SK-N-SH (cell line): ENCODE data around the gene CLSTN2.

ENCODE experiments used
- CHD2 ChIP-seq: fragments of 150-350 bp; IDR thresholded peaks from 2 replicates; pipeline ENCODE4 v1.6.1; 2018; ENCODE audit warnings: low read length; ENCODE audit not compliant: partially characterized antibody
- FOSL2 ChIP-seq: IDR thresholded peaks from 2 replicates; pipeline ENCODE4 v1.4.0; 2012; ENCODE audit warnings: low read depth, mild to moderate bottlenecking, moderate library complexity, borderline replicate concordance
- GABPA ChIP-seq: IDR thresholded peaks from 2 replicates; pipeline ENCODE4 v1.4.0; 2012; ENCODE audit warnings: low read depth, mild to moderate bottlenecking
- NFIC ChIP-seq: IDR thresholded peaks from 2 replicates; pipeline ENCODE4 v1.4.0; 2012; ENCODE audit warnings: borderline replicate concordance
- POLR2AphosphoS5 ChIP-seq: IDR thresholded peaks from 2 replicates; pipeline ENCODE4 v1.6.1; 2012; ENCODE audit warnings: low read depth, low read length
- SIN3A ChIP-seq: IDR thresholded peaks from 2 replicates; pipeline ENCODE4 v1.6.1; 2012; ENCODE audit warnings: low read depth, mild to moderate bottlenecking, low read length, moderate library complexity, borderline replicate concordance
- TEAD4 ChIP-seq: IDR thresholded peaks from 2 replicates; pipeline ENCODE4 v1.4.0; 2012; ENCODE audit warnings: mild to moderate bottlenecking, borderline replicate concordance; ENCODE audit not compliant: insufficient read depth
- TF ChIP-seq, protein P1 (sequence below): fragments of 200-600 bp; sonication (generic); IDR thresholded peaks from 2 replicates; pipeline ENCODE4 v1.6.1; 2017; ENCODE audit warnings: antibody characterized with exemption, mild to moderate bottlenecking, moderate library complexity
- TF ChIP-seq, protein P2 (sequence below): fragments of 150-350 bp; IDR thresholded peaks from 2 replicates; pipeline ENCODE4 v1.6.1; 2017; ENCODE audit warnings: antibody characterized with exemption, low read length, low read depth, borderline replicate concordance
- TF ChIP-seq, protein P3 (sequence below): IDR thresholded peaks from 2 replicates; pipeline ENCODE4 v1.4.0; 2012; ENCODE audit warnings: low read depth, borderline replicate concordance
- TF ChIP-seq, protein P4 (sequence below): IDR thresholded peaks from 2 replicates; pipeline ENCODE4 v1.4.0; 2012; ENCODE audit warnings: low read depth
- TF ChIP-seq, protein P5 (sequence below): IDR thresholded peaks from 2 replicates; pipeline ENCODE4 v1.6.1; 2012; ENCODE audit warnings: mild to moderate bottlenecking, low read depth, low read length, moderate library complexity

DNA sequence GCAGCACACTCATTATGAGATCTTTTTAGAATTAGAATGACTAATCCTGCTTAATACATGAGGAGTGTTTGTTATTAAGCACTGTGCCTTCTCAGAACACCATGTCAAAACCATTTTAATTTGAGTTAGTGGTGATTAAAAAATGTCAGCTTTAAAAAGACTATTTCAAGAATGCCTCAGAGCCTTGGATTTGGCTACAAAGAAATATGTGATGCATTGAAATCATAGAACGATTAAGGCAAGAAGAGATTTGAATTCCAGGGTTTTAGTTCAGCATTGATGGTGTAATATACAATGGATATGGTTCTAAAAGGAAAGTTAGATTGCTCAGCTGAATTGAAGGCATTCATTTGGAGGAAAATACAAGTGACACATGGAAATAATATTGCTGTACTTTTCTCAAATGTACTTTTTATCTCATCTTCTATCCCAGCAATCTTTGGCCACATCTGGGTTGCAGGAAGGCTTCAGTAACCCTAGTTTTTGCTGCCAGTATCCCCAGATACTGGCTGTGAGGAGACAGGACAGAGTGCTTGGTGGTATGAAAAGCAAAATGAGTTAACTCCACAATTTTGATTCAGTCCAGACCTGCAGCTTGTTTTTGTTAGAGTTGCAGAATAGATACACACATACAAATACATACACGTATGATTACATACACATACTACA, 303.8 kb downstream of the CLSTN2 start:
- TF ChIP-seq SIN3A: no peak
- TF ChIP-seq NFIC: no peak
- TF ChIP-seq, protein P1, sequence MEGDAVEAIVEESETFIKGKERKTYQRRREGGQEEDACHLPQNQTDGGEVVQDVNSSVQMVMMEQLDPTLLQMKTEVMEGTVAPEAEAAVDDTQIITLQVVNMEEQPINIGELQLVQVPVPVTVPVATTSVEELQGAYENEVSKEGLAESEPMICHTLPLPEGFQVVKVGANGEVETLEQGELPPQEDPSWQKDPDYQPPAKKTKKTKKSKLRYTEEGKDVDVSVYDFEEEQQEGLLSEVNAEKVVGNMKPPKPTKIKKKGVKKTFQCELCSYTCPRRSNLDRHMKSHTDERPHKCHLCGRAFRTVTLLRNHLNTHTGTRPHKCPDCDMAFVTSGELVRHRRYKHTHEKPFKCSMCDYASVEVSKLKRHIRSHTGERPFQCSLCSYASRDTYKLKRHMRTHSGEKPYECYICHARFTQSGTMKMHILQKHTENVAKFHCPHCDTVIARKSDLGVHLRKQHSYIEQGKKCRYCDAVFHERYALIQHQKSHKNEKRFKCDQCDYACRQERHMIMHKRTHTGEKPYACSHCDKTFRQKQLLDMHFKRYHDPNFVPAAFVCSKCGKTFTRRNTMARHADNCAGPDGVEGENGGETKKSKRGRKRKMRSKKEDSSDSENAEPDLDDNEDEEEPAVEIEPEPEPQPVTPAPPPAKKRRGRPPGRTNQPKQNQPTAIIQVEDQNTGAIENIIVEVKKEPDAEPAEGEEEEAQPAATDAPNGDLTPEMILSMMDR: no peak
- no peak for TF ChIP-seq POLR2AphosphoS5
- TF ChIP-seq, protein P2, sequence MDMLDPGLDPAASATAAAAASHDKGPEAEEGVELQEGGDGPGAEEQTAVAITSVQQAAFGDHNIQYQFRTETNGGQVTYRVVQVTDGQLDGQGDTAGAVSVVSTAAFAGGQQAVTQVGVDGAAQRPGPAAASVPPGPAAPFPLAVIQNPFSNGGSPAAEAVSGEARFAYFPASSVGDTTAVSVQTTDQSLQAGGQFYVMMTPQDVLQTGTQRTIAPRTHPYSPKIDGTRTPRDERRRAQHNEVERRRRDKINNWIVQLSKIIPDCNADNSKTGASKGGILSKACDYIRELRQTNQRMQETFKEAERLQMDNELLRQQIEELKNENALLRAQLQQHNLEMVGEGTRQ: no peak
- no peak for TF ChIP-seq CHD2
- no peak for TF ChIP-seq GABPA
- TF ChIP-seq, protein P3, sequence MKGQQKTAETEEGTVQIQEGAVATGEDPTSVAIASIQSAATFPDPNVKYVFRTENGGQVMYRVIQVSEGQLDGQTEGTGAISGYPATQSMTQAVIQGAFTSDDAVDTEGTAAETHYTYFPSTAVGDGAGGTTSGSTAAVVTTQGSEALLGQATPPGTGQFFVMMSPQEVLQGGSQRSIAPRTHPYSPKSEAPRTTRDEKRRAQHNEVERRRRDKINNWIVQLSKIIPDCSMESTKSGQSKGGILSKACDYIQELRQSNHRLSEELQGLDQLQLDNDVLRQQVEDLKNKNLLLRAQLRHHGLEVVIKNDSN: no peak
- TF ChIP-seq TEAD4: no peak
- no peak for TF ChIP-seq FOSL2
- TF ChIP-seq, protein P4, sequence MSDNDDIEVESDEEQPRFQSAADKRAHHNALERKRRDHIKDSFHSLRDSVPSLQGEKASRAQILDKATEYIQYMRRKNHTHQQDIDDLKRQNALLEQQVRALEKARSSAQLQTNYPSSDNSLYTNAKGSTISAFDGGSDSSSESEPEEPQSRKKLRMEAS: no peak
- TF ChIP-seq, protein P5, sequence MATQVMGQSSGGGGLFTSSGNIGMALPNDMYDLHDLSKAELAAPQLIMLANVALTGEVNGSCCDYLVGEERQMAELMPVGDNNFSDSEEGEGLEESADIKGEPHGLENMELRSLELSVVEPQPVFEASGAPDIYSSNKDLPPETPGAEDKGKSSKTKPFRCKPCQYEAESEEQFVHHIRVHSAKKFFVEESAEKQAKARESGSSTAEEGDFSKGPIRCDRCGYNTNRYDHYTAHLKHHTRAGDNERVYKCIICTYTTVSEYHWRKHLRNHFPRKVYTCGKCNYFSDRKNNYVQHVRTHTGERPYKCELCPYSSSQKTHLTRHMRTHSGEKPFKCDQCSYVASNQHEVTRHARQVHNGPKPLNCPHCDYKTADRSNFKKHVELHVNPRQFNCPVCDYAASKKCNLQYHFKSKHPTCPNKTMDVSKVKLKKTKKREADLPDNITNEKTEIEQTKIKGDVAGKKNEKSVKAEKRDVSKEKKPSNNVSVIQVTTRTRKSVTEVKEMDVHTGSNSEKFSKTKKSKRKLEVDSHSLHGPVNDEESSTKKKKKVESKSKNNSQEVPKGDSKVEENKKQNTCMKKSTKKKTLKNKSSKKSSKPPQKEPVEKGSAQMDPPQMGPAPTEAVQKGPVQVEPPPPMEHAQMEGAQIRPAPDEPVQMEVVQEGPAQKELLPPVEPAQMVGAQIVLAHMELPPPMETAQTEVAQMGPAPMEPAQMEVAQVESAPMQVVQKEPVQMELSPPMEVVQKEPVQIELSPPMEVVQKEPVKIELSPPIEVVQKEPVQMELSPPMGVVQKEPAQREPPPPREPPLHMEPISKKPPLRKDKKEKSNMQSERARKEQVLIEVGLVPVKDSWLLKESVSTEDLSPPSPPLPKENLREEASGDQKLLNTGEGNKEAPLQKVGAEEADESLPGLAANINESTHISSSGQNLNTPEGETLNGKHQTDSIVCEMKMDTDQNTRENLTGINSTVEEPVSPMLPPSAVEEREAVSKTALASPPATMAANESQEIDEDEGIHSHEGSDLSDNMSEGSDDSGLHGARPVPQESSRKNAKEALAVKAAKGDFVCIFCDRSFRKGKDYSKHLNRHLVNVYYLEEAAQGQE: no peak
